GM23248 (cell line): ENCODE data around the gene MYO1A. TPM values are rescaled to one million over a fixed set of nuclear protein-coding genes. Genes with fewer than 3 reads are reported as not detected.

Source experiments
- DNase-seq: peaks from one replicate; pipeline ENCODE4 v3.0.0-alpha.2; 2015
- H2AFZ ChIP-seq: fragments of 200-600 bp; sonication (generic); 2 replicates; pipeline ENCODE4 v1.6.1; 2016; ENCODE audit warnings: antibody characterized with exemption
- H3F3A ChIP-seq: fragments of 200-600 bp; sonication (generic); 2 replicates; pipeline ENCODE4 v1.6.1; 2016; ENCODE audit warnings: mild to moderate bottlenecking, antibody characterized with exemption, mixed run types; ENCODE audit not compliant: insufficient read depth
- H3K27ac ChIP-seq: fragments of 200-600 bp; sonication (generic); 2 replicates; pipeline ENCODE4 v1.5.1; 2016; ENCODE audit warnings: mild to moderate bottlenecking
- H3K27me3 ChIP-seq: fragments of 200-600 bp; sonication (generic); replicated peaks from 2 replicates; pipeline ENCODE4 v1.6.1; 2016; ENCODE audit warnings: mild to moderate bottlenecking; ENCODE audit not compliant: insufficient read depth
- H3K36me3 ChIP-seq: fragments of 200-600 bp; sonication (generic); 2 replicates; pipeline ENCODE4 v1.6.1; 2016; ENCODE audit warnings: low read depth, mild to moderate bottlenecking
- H3K4me1 ChIP-seq: fragments of 200-600 bp; sonication (generic); 2 replicates; pipeline ENCODE4 v1.6.1; 2016; ENCODE audit warnings: mild to moderate bottlenecking; ENCODE audit not compliant: insufficient read depth
- H3K4me2 ChIP-seq: fragments of 200-600 bp; sonication (generic); one replicate; pipeline ENCODE4 v1.6.1; 2016; ENCODE audit warnings: mild to moderate bottlenecking; ENCODE audit not compliant: unreplicated experiment
- H3K4me3 ChIP-seq: fragments of 200-600 bp; sonication (generic); 2 replicates; pipeline ENCODE4 v1.5.1; 2016; ENCODE audit warnings: mild to moderate bottlenecking
- H3K79me2 ChIP-seq: fragments of 200-600 bp; sonication (generic); 2 replicates; pipeline ENCODE4 v1.6.1; 2016; ENCODE audit warnings: mild to moderate bottlenecking; ENCODE audit not compliant: insufficient read depth
- H3K9ac ChIP-seq: fragments of 200-600 bp; sonication (generic); 2 replicates; pipeline ENCODE4 v1.6.1; 2016; ENCODE audit warnings: mild to moderate bottlenecking
- H3K9me2 ChIP-seq: fragments of 200-600 bp; sonication (generic); 2 replicates; pipeline ENCODE4 v1.6.1; 2016; ENCODE audit warnings: mixed run types, mild to moderate bottlenecking, moderate library complexity; ENCODE audit not compliant: insufficient read depth
- H3K9me3 ChIP-seq: fragments of 200-600 bp; sonication (generic); one replicate; pipeline ENCODE4 v1.6.1; 2017; ENCODE audit warnings: low read depth
- H4K20me1 ChIP-seq: fragments of 200-600 bp; sonication (generic); 2 replicates; pipeline ENCODE4 v1.6.0; 2016; ENCODE audit not compliant: insufficient read depth
- EZH2 ChIP-seq: fragments of 200-600 bp; sonication (generic); IDR thresholded peaks from 2 replicates; pipeline ENCODE4 v1.6.1; 2018; ENCODE audit warnings: antibody characterized with exemption, mild to moderate bottlenecking; ENCODE audit not compliant: insufficient read depth, poor library complexity, severe bottlenecking
- EZH2phosphoT487 ChIP-seq: fragments of 200-600 bp; sonication (generic); IDR thresholded peaks from 2 replicates; pipeline ENCODE4 v1.6.1; 2018; ENCODE audit warnings: antibody characterized with exemption, moderate library complexity, mild to moderate bottlenecking, low read depth; ENCODE audit not compliant: insufficient read depth
- WGBS, 2 experiments: methylation state at CpG; one replicate each; pipeline ENCODE4 v1.1.6; 2015 to 2017; ENCODE audit warnings: low lambda C conversion rate in 2 of 2, low coverage in 1 of 2; ENCODE audit errors: missing lambda C conversion rate in 2 of 2; 5-methylcytosine and 5-hydroxymethylcytosine counted together
- in situ Hi-C: fragments of 300-500 bp; cut with MboI; formaldehyde crosslinking; loops from 2 replicates; pipeline ENCODE4 v1.15.0; 2020
- polyA plus RNA-seq: library from polyadenylated mRNA; unstranded; fragments of >200 nt; fragmentation: Nextera tagmentation; extraction: Ambion mirVana; gene quantifications from 2 replicates; pipeline ENCODE4 v1.2.1, GENCODE V29; 2016
- total RNA-seq: library from RNA; depleted of rRNA; stranded (reverse); fragments of >200 nt; shearing (Covaris generic); gene quantifications from 2 replicates; pipeline ENCODE4 v1.2.3, GENCODE V29; 2014; rRNA removed

MYO1A gene
- not detected in 2 replicates for total RNA-seq
- not detected in 2 replicates for polyA plus RNA-seq

DNA sequence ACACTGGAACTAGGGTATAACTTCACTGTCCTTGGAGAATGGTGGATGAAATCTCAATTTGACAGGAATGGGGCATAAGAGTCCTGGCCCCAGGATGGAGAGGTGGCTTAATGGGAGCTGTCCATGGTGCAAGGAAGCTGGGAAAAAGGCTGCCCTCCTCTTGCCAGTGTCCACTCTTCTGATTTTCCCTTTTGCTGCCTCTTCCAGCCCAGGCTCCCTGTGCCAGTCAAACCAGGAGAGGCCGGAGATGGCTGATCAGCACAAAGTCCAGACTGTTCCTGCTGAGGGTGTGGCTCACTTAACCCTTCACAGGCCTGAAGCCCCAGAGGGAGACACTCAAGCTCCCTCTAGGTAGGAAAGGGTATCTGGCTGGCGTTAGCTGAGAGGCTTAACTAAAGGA, at the start of gene MYO1A:
Gene MYO1A (minus strand): TSS at position 240 of the 400 bp plus-strand sequence. CDS start 1,806 bp downstream, outside the sequence.
- H2AFZ ChIP-seq, result no peak within 1 kb of the TSS
- H3K9ac ChIP-seq, result no peak within 1 kb of the TSS
- H3K27me3 ChIP-seq, result 0 out of 2 replicates have a peak, but pooled peaks cover 4% of the 10 kb centered on the region
- H3K9me3 ChIP-seq, result no peaks in the 10 kb centered on the region
- H3F3A ChIP-seq, result no peaks in the 10 kb centered on the region
- DNase-seq, result peak; percentile 50
- no peak within 1 kb of the TSS for H3K4me3 ChIP-seq
- no peaks in the 10 kb centered on the region for H4K20me1 ChIP-seq
- no peak within 1 kb of the TSS for H3K27ac ChIP-seq
- TF ChIP-seq EZH2phosphoT487, result no peak
- no peaks in the 10 kb centered on the region for H3K9me2 ChIP-seq
- WGBS, 2 experiments, result 24 to 29% methylated on average over 2 of the region's 2 CpGs
- in situ Hi-C loops, result no loop called here
- H3K4me1 ChIP-seq, result 0 out of 2 replicates have a peak, but pooled peaks cover 7% of the 10 kb centered on the region
- no peaks in the 10 kb centered on the region for H3K79me2 ChIP-seq
- H3K36me3 ChIP-seq, result no peaks in the 10 kb centered on the region
- H3K4me2 ChIP-seq, result no peak within 1 kb of the TSS

DNA sequence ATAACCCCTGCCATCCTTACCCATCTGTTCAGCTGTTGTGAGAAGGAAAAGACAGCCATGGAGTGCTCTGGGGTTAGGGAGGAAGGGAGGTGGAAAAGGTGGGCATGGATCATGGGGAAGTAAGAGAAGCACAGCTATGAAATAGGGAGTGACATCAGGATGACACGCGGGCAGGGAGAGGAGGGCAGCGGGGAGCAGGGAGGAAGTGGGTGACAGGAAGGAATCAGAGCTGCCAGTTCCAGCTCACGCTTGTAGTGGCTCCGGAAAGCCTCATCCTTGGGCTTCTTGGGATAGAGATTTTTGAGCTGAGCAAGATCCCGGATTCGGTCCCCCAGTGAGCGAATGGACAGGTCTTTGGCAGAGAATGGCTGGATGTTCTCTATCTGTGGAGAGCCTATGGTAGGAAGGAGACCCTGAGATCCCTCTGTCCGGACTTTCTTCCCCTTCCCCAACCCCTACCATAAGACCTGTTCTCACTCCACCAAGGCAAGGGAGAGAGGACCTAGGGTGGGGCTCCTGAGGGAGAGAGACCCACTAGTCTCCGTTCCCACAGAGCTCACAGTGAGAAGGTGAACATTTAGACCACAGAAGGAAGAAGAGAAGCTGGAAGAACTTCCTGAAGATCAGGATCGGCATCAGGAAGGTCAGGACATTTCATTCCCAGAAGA, 49.3 kb upstream of the MYO1A start:
- no peaks in the 10 kb centered on the region for H4K20me1 ChIP-seq
- WGBS, 2 experiments, result 66% methylated on average over 11 of the region's 11 CpGs
- in situ Hi-C loops, result no loop called here
- H3K9me3 ChIP-seq, result no peaks in the 10 kb centered on the region
- H3K4me2 ChIP-seq, result no peak overlapping the region
- DNase-seq, result peak; percentile 69
- peak overlapping the region; percentile 41 for H3K27ac ChIP-seq
- peaks cover 9% of the 10 kb centered on the region; the same call in 1 of the 2 replicates for H3K4me1 ChIP-seq
- H3F3A ChIP-seq, result peaks cover 73% of the 10 kb centered on the region
- peaks cover 21% of the 10 kb centered on the region for H3K36me3 ChIP-seq
- no peaks in the 10 kb centered on the region for H3K9me2 ChIP-seq
- H3K9ac ChIP-seq, result no peak overlapping the region
- TF ChIP-seq EZH2, result no peak
- TF ChIP-seq EZH2phosphoT487, result no peak
- no peaks in the 10 kb centered on the region; the same call in 1 of the 2 replicates for H3K79me2 ChIP-seq
- no peak overlapping the region for H2AFZ ChIP-seq
- no peak overlapping the region for H3K4me3 ChIP-seq
- no peaks in the 10 kb centered on the region for H3K27me3 ChIP-seq

DNA sequence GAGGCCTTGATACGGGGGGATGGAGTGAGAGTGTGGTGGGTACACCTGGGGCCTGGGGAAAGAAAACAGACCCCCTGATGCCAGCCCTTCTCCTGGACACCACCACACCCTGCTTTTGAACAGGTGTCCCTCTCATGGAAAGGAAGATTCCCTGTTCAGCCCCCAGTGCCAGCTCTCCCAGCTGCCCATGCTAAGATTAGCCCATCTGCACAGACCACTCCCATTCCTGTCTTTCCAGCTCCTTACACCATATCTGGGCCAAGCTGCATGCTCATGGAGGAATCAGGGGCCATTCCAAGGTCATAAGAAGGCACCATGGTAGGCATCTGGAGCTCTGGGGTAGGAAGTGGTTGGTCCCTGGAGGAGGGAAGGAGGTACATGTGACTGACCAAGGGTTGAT, 48.6 kb upstream of the MYO1A start:
- no peak overlapping the region for H3K9ac ChIP-seq
- no peak overlapping the region for H3K4me2 ChIP-seq
- no peak overlapping the region for H2AFZ ChIP-seq
- H3K9me2 ChIP-seq, result no peaks in the 10 kb centered on the region
- H3K27ac ChIP-seq, result peak overlapping the region; percentile 41
- peaks cover 16% of the 10 kb centered on the region for H3K36me3 ChIP-seq
- no peak overlapping the region for H3K4me3 ChIP-seq
- H4K20me1 ChIP-seq, result no peaks in the 10 kb centered on the region
- TF ChIP-seq EZH2phosphoT487, result no peak
- no peak for TF ChIP-seq EZH2
- WGBS, 2 experiments, result 58 to 78% methylated on average over 1 of the region's 1 CpG
- no peak for DNase-seq
- peaks cover 14% of the 10 kb centered on the region for H3K4me1 ChIP-seq
- in situ Hi-C loops, result no loop called here
- no peaks in the 10 kb centered on the region for H3K9me3 ChIP-seq
- no peaks in the 10 kb centered on the region; the same call in 1 of the 2 replicates for H3K79me2 ChIP-seq
- H3F3A ChIP-seq, result peaks cover 70% of the 10 kb centered on the region
- H3K27me3 ChIP-seq, result no peaks in the 10 kb centered on the region

DNA sequence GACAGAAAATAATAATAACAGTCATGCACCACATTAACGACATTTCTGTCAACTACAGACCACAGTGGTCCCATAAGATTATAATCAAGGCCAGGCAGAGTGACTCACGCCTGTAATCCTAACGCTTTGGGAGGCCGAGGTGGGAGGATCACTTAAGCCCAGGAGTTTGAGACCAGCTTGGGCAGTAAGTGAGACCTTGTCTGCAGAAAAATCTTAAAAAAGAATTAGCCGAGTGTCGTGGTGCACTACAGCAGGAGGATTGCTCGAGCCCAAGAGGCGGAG, 47.6 kb upstream of the MYO1A start:
- Histone ChIP-seq H3K27ac (peak overlapping the region; percentile 10; the same call in 1 of the 2 replicates), H3K4me3 (no peak overlapping the region), H3K4me2 (no peak overlapping the region), H4K20me1 (no peaks in the 10 kb centered on the region), H3F3A (peaks cover 71% of the 10 kb centered on the region), H3K9me3 (no peaks in the 10 kb centered on the region), H2AFZ (no peak overlapping the region), H3K9ac (no peak overlapping the region), H3K79me2 (peaks cover 8% of the 10 kb centered on the region), H3K36me3 (peaks cover 20% of the 10 kb centered on the region), H3K27me3 (no peaks in the 10 kb centered on the region), H3K9me2 (no peaks in the 10 kb centered on the region), H3K4me1 (peaks cover 25% of the 10 kb centered on the region)
- in situ Hi-C loops, result no loop called here
- no peak for DNase-seq
- TF ChIP-seq EZH2phosphoT487 (no peak), EZH2 (no peak)
- 70 to 79% methylated on average over 8 of the region's 8 CpGs for WGBS, 2 experiments
